GM21717 (cell line): ENCODE data around the gene NEO1.

ENCODE experiments used
- ATAC-seq: cut with Tn5 transposase; IDR thresholded peaks from one replicate; pipeline ENCODE4 v1.9.1; 2021; ENCODE audit warnings: mild to moderate bottlenecking, moderate library complexity; ENCODE audit not compliant: unreplicated experiment

Gene NEO1

DNA sequence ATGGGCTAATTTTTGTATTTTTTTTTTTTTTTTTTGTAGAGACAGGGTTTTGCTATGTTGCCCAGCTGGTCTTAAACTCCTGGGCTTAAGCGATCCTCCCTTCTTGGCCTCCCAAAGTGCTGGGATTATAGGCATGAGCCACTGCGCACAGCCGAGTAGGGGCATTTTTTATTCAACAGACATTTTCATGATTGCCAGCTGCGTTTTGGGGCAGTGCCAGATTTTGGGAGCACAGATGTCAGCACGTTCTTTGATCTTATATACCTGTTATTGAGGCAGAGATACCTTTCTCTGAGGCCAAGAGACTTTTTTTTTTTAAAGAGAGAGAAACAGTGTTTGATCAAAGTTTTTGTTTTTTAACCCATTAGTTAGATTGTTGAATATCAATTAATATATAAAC lies 16.8 kb downstream of the NEO1 start:
- ATAC-seq: no peak

DNA sequence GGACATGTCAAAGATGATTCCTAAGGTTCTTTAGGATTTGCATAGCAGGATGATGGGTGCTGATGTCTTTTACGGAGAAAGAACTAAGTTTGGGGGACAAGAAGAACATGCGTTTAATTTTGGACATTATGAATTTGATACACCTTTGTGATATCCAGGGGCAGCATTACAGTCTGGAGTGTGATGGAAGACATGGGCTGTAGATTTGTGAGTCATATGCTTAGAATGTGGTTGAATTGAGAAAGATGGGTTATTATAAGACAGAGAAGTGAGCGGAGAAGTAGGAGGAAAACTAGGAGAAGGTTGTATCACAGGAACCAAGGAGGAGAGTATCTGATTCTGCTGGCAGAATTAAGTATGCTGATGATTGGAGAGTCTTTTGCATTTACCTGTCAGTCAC lies 20.6 kb downstream of the NEO1 start:
- ATAC-seq: no peak

DNA sequence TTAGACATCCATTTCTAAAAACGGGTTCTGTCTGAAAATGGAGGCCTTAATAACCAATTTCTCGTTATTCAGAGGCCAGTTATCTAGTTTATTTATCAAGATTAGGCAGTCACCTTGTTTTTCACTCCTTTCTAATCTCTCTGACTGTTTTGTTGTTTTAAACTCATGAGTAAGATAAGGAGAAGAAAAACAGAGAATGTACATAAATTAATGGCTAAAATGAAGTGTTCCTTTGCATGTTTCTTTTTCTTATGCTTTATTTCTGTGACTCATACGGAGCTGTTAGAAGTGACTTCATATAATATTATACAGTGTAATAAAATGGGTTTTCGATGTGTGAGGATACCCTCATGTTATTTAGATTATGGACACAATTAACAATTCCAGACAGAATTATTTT lies 22.0 kb downstream of the NEO1 start:
- no peak for ATAC-seq

DNA sequence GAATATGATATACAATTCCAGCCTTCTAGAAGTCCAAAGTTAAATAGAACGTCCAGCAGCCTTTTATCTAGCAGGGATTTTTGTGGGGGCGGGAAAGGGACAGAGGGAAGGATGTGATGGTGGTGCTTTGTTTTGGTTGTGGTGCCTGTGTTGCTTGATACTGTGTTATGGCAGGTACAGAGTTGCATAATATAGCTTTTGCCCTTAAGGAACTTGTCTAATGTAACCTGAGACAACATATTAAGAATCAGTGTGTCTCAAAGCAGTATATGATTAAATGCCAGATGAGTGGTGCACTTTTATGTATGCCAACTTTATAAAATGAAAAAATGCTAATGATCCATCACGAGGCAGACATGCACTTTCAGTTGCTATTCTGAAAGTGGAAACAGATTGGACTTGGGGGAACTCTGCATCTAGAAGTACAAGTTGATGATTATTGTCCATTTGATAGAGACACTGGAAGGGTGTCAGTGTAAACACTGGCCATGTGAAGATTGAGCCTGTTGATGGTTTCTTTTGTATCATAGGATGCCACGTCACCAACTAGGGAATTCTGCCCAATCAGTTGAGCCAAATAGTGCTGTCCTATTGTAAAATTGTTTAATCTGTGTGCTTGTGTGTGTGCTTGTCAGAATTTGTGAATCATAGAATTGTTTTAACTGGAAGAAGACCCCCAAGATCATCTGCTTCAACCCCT lies 23.0 kb downstream of the NEO1 start:
- no peak for ATAC-seq

DNA sequence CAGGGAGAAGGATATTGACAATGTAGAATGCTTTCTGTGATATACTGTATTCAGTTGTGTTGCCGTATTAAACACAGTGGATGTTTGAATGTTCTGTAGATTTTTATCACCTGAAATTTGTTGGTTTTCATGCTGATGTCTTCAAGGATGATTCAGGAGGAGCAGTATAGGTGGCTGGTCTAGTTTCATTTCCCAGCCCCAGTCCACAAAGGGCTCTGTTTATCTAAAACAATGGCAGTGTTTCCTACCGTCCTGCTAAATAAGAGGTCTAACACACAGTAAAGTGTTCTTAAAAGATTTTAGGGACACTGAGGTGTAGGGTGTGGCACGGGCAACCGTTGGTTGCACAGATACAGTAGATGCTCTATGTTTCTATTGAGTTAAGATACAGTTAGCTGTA lies 26.0 kb downstream of the NEO1 start:
- ATAC-seq: no peak

DNA sequence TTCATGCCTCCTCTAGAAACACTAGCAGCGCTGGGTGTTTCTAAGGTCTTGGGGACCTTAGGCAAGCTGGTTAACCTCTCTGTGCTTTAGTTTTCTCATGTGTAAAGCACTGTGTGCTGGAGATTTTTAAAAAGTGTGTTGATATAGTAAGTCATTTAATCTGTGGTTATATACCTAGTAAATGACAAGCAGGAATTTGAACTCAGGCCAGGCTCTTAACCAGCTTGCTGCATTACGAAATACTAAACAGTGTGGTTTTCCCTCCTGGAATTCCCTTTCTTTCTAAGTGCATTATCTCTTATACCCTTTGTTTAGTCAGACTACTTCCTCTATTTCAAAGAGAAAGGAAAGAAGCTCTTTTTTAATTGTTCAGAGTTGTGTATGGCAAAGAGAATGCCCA lies 26.5 kb downstream of the NEO1 start:
- ATAC-seq: no peak

DNA sequence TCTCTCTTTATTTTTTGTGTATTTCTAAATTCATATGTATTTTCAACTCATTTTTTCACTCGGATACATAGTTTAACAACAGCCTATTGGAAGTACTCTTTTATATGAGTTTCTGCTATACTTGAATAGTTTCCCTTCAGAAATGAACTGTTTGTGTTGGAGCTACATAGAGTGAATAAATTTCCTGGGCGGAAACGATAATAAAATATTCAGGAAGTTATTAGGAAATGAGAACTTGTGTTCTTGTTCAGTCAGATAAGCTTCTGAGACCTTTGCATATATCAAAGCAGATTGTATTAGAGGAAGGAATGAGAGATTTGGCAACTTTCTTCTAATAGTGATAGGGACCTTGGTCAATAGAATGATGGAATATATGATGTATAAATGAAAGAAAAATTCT lies 27.3 kb downstream of the NEO1 start:
- no peak for ATAC-seq

DNA sequence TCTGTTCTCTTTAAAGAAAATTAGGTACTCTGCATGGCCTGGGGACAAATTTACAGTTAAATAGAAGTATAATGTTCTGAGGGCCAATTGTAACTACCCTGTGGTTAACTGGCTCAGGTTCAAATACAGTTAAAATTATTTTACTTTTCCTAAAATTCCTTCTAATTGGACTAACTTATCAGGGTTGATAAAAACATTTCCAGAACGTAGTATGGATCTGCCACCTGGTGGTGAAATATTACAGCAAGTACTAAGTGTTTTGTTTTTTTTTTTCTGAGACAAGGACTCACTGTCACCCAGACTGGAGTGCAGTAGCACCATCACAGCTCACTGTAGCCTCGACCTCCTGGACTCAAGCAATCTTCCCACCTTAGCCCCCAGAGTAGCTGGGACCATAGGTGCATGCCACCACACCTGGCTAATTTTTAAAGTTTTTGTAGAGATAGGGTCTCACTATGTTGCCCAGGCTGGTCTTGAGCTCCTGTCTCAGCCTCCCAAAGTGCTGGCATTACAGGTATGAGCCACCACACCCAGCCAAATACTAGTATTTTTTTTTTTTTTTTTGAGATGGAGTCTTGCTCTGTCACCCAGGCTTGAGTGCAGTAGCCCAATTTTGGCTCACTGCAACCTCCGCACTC lies 29.2 kb downstream of the NEO1 start:
- no peak for ATAC-seq

DNA sequence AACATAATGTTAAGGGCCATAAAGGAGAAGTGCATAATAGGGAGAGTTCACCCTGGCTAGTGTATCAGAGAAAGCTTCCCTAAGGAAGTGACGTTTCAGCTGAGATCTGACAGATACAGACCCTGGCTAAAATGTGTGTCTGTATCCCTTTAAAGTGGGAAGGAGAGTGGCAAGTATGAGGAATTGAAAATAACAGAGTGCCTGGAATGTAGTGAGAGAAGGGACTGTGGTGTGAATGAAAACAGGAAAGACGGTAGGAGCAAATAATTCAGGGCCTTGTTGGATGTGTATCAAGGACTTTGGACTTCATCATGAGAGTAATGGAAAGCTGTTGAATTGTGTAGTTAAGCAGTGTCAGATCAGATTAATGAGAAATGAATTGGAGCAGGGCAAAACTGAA lies 30.5 kb downstream of the NEO1 start:
- ATAC-seq: no peak

DNA sequence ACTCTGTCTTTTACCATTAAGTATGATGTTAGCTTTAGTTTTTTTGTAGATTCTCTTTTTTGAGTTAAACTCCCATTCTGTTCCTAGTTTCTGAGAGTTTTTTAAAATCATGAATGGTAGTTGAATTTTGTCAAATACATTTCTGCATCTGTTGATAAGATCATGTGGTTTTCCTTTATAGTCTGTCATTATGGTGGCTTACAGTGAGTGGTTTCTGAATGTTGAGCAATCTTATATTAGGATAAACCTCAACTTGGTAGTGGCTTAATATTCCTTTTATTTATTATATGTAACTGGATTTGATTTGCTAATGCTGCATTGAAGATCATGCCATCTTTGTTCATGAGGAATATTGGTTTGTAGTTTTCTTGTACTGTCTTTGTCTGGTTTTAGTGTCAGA lies 34.8 kb downstream of the NEO1 start:
- ATAC-seq: no peak

DNA sequence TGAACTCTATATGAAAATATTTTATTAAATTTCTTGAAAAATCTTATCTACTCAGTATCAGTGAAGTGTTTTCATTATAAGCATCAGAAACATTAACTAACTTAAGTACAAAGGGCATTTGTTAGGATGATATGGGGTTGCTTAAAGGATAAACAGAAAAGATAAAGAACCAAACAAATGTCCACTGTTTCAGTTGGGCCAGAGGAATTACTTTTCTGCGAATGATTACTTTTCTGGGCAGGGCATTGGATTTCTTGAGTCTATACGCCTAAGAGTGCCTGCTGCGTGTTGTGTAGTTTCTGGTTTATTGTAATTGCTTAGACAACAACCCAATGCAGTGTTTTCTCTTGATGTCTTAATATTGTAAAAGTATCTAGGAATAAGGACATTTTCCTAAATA lies 52.8 kb downstream of the NEO1 start:
- ATAC-seq: no peak

DNA sequence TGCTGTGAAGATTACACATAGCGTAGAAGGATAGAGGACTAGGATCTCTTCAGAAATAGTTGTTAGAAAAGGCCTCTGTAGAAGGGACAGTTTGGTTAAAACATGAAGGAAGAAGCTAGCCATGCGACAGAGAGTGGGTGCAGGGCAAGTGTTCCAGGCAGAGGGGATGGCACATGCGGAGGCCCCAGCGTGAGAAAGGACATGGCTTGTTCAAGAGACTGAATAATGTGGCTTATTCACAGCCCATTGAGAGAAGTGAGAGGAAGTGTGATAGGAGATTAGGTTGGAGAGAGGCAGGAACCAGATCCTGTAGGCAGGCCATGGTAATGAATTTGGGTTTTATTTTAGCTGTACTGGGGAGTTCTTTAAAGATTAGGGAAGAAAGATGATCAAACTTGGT lies 56.4 kb downstream of the NEO1 start:
- no peak for ATAC-seq

DNA sequence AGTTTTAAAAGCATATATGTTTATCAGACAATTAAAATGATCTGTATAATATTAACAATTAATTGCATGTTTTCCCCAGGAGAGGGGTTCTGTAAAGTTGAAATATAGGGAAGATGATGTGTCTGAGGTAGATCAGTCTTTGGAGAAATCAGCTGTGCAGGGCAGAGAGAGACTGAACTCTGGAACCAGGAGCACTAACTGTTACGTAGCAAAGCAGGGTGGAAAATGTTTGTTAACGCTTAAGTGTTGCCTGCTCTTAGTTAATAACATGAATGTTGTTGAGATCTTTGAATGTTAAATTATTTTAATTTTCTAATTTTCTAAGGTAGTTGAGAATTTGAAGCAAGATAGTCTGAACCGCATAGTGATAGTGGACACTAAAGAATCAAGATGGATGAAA lies 57.5 kb downstream of the NEO1 start:
- no peak for ATAC-seq

DNA sequence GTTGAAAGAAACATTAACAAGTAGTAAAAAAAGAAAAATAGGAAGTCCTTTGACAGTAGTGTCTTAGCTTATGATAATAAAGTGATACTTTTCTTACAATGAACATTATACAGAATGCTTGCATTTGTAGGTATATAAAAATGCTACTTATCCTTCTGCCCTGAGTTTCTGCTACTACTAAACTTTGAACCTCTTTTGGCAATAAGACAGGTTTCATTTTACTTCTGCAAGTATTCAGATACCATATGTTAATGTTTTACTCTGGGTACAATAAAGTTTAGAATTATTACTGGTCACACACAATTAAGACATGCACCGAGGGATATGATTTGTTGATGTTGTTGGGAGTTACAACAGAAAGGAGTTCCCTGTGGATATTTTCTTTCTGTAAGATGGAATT lies 57.9 kb downstream of the NEO1 start:
- no peak for ATAC-seq

DNA sequence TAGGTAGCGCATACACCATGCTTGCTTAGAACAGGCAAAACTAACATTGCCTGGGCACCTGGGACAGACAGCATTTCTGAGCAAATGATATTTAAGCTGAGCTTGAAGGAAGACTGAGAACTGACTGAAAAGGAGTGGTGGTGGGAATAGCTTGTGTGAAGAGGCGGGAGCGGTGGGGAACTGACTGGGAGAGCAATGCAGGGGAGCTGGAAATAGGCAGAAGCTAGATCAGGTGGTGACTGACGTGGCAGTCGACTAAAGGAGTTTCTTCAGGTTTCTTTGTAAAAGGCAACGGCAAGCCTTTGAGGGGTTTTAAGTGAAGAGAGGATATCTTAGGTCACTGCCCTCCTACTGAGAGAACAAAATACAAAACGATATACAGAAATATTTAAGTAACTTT lies 61.8 kb downstream of the NEO1 start:
- no peak for ATAC-seq

DNA sequence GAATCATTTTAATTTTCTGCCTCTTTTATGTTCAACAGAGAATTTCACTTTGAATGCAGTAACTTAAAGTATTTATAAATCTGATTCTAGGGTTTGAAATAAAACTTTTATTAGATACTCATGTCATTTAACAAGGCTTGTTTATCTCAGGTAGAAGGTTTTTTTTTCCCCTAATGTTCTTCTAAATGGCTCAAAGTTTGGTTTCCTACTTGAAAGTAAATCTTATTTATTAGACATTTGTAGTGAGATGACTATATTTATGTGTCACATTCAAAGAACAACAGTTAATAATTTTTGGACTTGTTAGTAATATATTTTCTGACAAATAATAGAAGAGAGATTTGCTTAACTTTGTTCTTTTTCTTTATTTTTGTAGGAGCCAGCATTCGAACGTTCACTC lies 63.9 kb downstream of the NEO1 start:
- ATAC-seq: no peak

DNA sequence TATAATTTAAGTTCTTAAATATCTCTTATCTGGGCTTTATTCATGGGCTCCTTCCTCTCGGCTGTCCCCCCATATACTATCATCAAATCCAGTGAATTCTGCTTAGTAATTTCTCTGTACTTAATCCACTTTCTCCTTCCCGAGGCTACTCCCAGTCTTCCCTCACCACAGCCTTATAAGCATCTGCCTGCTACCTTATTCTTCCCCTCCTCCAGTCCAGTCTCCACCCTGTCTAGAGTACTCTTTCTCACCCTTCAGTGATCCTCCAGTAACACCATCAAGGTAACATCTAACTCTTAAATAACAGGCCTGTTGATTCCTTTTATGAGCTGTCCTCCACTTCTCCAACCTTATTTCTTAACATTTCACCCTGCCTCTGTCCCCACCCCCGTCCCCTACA lies 65.8 kb downstream of the NEO1 start:
- no peak for ATAC-seq

DNA sequence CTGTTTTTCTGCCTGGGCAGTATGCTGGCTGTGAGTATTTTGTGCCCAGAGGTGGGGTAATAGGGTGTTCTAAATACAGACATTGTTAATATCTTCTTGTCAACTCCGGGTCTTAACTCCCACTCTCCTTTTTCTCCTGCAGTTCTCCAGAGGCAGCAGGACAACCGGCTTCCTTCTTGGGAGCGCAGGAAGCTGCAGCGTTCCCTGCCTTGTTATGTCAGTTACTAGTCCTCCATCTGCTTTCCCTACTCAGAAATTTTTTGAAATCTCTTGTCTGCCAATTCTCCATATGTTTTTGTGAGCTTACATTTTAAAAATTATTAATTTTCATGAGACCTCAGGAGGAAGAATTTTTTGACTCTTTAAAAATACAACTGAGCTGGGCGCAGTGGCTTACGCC lies 67.2 kb downstream of the NEO1 start:
- no peak for ATAC-seq

DNA sequence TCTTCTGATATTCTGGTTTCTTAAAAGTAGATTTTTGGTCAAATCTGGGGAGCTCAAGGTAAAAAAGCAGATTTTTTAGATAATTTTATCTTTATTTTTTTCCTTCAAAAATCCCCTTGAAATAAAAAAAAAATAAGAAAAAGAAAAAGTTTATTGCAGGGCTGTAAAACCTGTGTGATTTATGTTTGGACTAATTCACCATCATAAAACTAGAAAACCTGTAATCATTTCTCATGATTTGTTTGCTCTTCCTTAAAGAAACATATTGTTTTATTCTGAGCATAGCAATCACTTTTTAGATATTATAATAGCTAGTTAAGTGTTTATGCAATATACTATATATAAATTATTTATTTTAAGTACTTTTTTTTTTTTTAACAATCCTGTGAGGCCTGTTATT lies 68.0 kb downstream of the NEO1 start:
- ATAC-seq: no peak

DNA sequence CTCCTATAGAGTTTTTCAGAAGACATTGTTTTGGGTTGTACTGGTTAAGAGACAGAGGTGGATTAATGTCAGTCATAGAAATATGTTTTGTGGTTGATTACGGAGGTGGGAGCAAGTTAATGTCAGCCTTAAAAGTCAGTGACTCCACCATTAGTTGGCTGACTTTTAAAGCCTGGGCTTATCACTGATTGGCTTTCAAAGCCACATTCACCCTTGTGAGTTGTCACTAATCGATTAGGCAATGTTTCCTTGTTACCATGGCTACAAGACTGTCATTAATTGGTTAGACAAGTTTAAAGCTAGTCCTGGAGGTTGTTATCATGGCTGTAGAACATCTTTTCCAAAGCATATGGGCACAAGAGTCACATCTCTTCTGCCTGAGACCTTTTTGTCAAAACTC lies 73.0 kb downstream of the NEO1 start:
- ATAC-seq: no peak

DNA sequence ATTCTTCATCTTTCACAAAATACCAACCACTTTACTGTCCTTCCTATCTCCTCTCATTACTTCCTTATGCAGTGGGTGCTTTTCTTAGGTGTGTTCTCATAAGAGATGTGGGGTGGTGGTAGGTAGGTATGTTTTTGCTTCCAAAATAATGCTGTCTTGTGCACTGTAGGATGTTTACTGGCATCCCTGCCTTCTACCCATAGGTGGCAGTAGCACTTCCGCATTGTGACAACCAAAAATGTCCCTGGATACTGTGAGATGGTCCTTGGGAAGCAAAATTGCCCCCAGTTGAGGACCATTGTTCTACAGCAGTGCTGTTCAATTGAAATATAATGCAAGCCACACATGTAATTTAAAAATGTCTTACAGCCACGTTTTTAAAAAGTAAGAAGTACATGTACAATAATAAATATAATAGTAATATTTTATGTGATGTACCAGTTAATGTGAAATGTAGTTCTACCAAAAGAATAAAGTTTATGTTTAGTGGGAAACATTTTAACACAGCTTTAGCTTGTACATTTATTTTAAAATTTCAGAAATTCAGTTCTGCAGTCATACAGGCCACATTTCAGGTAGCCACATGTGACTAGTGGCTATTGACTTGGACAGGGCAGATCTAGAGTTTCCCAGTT lies 75.2 kb downstream of the NEO1 start:
- no peak for ATAC-seq

DNA sequence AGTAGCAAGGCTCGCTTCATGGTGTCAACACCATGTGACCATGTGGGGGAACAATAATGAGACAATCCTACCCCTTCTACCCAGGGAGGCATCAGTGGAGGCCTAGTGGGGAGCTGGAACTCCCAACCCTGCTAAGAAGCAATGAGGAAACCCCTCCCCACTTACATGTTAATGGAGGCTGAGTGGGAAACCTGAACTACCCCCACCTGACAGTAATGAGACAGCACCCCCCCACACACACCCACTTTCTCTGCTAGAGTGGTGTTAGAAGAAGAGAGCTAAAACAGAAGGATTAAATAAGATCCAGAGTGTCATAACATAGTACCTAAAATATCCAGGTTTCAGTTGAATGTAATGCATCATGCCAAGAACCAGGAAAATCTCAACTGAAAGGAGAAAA lies 78.6 kb downstream of the NEO1 start:
- ATAC-seq: no peak

DNA sequence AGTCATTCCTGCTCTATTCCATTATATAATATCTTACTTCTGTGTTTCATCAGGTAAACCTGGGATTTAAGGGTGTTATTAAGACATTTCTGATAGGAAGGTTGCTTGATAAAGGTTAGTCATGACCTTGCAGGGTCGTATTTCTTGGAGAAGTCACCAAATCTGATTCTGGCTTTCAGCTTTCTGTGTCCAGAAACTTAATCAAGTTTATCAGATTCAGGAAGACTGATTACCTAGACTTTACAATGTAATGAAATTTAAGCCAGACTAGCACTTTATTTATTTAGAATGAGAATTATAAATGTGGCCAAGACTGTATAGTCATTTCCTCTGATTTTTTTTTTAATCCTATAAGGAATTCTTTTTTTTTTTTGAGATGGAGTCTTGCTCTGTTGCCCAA lies 81.9 kb downstream of the NEO1 start:
- ATAC-seq: no peak
